Ovary (tissue), 9 donors: ENCODE data around the gene ZSCAN22. TPM values are rescaled to one million over a fixed set of nuclear protein-coding genes. Genes with fewer than 3 reads are reported as not detected.
"Not testable (repeated sequence)": the region's sequence is repeated elsewhere in the genome, so short reads cannot be mapped to it uniquely, and the experiment has no call there.

Source experiments
- DNase-seq, 5 donors: peaks; one replicate each; pipeline ENCODE4 v3.0.0-alpha.2; 2019 to 2020
- H3K27ac ChIP-seq, 2 donors: fragments of 200-600 bp; one replicate each; pipeline versions ENCODE4 v1.5.1 to v1.8.0; 2019 to 2022
- H3K27me3 ChIP-seq: fragments of 200-600 bp; one replicate; pipeline ENCODE4 v1.8.0; 2022
- H3K36me3 ChIP-seq: fragments of 200-600 bp; sonication (generic); one replicate; pipeline ENCODE4 v1.5.1; 2019
- H3K4me1 ChIP-seq: one replicate; pipeline ENCODE4 v1.8.1; 2013; ENCODE audit warnings: mild to moderate bottlenecking, moderate library complexity; ENCODE audit not compliant: insufficient read depth
- H3K4me3 ChIP-seq: fragments of 200-600 bp; sonication (generic); one replicate; pipeline ENCODE4 v1.5.1; 2017
- H3K9me3 ChIP-seq, 2 donors: fragments of 200-600 bp in 1 of 2; sonication (generic) in 1 of 2; one replicate each; pipeline versions ENCODE4 v1.5.1 to v1.8.1; 2013 to 2019; ENCODE audit warnings: mild to moderate bottlenecking in 1 of 2, moderate library complexity in 1 of 2
- EP300 ChIP-seq: sonication (generic); formaldehyde crosslinking; IDR thresholded peaks from one replicate; pipeline ENCODE4 v1.6.1; 2017; ENCODE audit warnings: antibody characterized with exemption
- POLR2A ChIP-seq: fragments of 450-650 bp; IDR thresholded peaks from one replicate; pipeline ENCODE4 v1.6.1; 2017; ENCODE audit warnings: antibody characterized with exemption, mild to moderate bottlenecking, moderate library complexity
- WGBS, 3 donors: extraction: QIAGEN DNeasy Blood & Tissue Kit in 1 of 3; methylation state at CpG; one replicate each; pipeline versions ENCODE4 v1.1.5 to v1.1.7; 2013 to 2017; 5-methylcytosine and 5-hydroxymethylcytosine counted together
- intact Hi-C, 4 donors: fragments of 100-400 bp; cut with DNase I; formaldehyde crosslinking; loops; one replicate each; pipeline versions ENCODE4 v1.11.0 to v1.15.1; 2022 to 2023
- polyA plus RNA-seq, 2 donors: library from polyadenylated mRNA; stranded (reverse); fragments of 200-250 nt in 1 of 2; fragments of 350-450 nt in 1 of 2; fragmentation: Illumina TruSeq in 1 of 2; extraction: RNeasy Lipid Tissue Mini Kit (QIAGEN cat#74804) in 1 of 2; gene quantifications; one replicate each; pipeline ENCODE4 v1.2.3, GENCODE V29; 2013 to 2014
- total RNA-seq, 7 donors: library from RNA; depleted of rRNA in 2 of 7; stranded (reverse); fragments of >200 nt in 2 of 7; fragmentation: NEBNext Ultra II Directional in 3 of 7; extraction: Animal tissue kit (Norgen Biotek cat#: 25700) in 3 of 7; gene quantifications; one replicate each; pipeline versions ENCODE4 v1.1.0 to v1.2.4, GENCODE V29; 2016 to 2023
- TF ChIP-seq, protein P1 (sequence below), 3 donors: fragments of 450-650 bp in 2 of 3; fragments of 200-600 bp in 1 of 3; IDR thresholded peaks; one replicate each; pipeline versions ENCODE4 v1.5.1 to v1.8.0; 2016 to 2022; ENCODE audit warnings: antibody characterized with exemption in 3 of 3, mild to moderate bottlenecking in 1 of 3
- donor health status: DM: no; HTN: no; CAD: no; lungs with moderate emphysema.
- donor health status: DM: no; HTN: no; CAD: no.
- donor health status: Bipolar disorder and iron deficiency.
- donor health status: DM: yes; HTN: yes; CAD: no.
- donor health status: DM: no; HTN: no; CAD: no.
- donor health status: DM: yes; HTN: yes; CAD: no.

The ZSCAN22 gene
- total and polyA plus RNA-seq, 9 donors = 1.1 to 6.1 (median 4.1) TPM

DNA sequence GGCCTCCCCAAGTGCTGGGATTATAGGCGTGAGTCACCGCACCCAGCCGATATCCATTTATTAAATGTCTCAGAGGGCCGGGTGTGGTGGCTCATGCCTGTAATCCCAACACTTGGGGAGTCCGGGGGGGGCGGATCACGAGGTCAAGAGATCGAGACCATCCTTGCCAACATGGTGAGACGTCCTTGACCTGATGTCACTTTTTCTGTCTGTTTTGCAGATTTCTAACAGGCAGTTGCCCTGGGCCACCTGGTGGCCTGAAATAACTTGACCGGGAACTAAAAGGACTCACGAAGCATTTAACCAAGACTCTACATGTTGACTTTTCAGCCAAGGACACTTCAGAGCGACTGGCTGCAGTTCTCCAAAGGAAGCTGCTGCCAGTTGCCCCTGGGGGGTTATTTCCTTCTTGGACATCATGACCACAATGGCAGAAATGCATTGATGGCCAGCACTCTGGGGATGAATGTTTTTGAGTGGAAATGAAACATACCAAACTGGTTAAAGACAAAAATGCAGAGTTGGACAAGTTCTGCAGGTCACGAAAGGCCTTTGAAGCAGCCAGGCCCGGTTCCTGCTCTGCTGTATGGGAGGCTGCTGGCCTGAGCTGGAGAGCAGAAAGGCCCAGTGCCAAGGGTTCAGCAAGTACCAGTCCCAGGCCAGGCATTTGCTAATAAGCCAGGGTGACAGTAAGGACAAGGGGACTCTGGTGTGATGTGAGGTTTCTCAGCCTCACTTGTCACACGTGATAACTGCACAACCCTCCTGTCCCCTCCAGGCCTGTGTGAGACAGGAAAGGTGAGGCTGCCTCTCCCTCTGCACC is 45.7 kb downstream of the ZSCAN22 start:
- Histone ChIP-seq H3K9me3 (no peaks in the 10 kb centered on the region), H3K4me1 (peaks cover 6% of the 10 kb centered on the region), H3K27me3 (no peaks in the 10 kb centered on the region), H3K27ac (peak overlapping the region in 1 of 2 donors; percentile 11), H3K36me3 (no peaks in the 10 kb centered on the region), H3K4me3 (no peak overlapping the region)
- intact Hi-C loops = no loop called here
- peak; percentile 53 to 77 (median 60) for DNase-seq
- WGBS, 3 donors = 20 to 47% (median 21%) methylated on average over 15 of the region's 15 CpGs
- TF ChIP-seq POLR2A = no peak
- TF ChIP-seq, protein P1, sequence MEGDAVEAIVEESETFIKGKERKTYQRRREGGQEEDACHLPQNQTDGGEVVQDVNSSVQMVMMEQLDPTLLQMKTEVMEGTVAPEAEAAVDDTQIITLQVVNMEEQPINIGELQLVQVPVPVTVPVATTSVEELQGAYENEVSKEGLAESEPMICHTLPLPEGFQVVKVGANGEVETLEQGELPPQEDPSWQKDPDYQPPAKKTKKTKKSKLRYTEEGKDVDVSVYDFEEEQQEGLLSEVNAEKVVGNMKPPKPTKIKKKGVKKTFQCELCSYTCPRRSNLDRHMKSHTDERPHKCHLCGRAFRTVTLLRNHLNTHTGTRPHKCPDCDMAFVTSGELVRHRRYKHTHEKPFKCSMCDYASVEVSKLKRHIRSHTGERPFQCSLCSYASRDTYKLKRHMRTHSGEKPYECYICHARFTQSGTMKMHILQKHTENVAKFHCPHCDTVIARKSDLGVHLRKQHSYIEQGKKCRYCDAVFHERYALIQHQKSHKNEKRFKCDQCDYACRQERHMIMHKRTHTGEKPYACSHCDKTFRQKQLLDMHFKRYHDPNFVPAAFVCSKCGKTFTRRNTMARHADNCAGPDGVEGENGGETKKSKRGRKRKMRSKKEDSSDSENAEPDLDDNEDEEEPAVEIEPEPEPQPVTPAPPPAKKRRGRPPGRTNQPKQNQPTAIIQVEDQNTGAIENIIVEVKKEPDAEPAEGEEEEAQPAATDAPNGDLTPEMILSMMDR (IDR thresholded peaks at IDR 0.05) = peak in 1 of 3 donors; percentile 7

DNA sequence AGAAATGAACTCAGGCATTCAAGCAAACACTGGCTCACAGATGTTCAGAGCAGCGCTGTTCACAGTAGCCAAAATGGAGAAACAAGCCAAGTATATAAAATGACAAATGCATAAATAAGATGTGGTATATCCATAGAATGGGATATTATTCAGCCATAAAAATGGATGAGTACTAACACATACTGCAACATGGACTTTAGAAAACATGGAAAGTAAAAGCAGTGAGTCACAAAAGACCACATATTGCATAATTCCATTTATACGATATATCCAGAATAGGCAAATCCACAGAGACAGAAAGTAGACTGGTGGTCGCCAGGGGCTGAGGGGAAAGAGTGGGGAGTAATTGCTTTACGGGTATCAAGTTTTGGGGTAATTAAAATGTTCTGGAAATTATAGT is 47.4 kb downstream of the ZSCAN22 start:
- intact Hi-C loops = no loop called here
- Histone ChIP-seq H3K36me3 (no peaks in the 10 kb centered on the region), H3K27ac (no peak overlapping the region), H3K4me3 (no peak overlapping the region), H3K9me3 (no peaks in the 10 kb centered on the region), H3K27me3 (no peaks in the 10 kb centered on the region), H3K4me1 (peaks cover 6% of the 10 kb centered on the region)
- no peak for TF ChIP-seq POLR2A
- no peak for TF ChIP-seq EP300
- TF ChIP-seq, protein P1 (IDR thresholded peaks at IDR 0.05) = no peak
- DNase-seq = no peak
- 92 to 95% (median 92%) methylated on average over 4 of the region's 4 CpGs for WGBS, 3 donors

DNA sequence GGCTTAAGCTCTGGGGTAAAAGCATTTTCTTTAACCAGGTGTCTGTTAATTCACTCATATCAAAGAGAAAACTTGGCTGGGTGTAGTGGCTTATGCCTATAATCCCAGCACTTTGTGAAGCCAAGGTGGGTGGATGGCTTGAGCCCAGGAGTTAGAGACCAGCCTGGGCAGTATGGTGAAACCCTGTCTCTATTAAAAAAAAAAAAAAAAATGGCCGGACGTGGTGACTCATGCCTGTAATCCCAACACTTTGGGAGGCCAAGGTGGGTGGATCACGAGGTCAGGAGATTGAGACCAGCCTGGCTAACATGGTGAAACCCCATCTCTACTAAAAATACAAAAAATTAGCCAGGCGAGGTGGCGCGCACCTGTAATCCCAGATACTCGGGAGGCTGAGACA is 49.9 kb downstream of the ZSCAN22 start:
- intact Hi-C loops = not testable (repeated sequence)

DNA sequence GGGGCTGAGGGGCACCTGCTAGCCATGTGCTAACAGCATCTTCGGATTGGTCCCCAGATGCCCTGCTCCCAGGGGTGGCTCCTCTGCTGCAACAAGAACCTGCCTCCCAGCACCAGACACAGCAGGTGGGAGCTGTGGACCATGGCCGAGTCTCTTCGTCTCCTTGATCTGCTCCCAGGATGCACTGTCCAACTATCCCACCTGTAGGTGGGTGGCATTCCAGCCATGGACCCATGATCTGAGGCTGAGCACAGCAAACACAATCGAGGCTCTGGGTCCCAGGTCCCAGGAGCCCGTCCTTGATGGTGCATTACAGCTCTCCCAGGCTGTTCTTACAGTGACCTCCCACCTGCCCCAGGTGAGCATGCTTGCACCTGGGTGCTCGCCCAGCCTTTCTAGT is 52.5 kb downstream of the ZSCAN22 start:
- intact Hi-C loops = no loop called here
- TF ChIP-seq EP300 (no peak), POLR2A (no peak)
- Histone ChIP-seq H3K4me1 (peaks cover 8% of the 10 kb centered on the region), H3K9me3 (no peaks in the 10 kb centered on the region), H3K27ac (no peak overlapping the region), H3K36me3 (no peaks in the 10 kb centered on the region), H3K4me3 (no peak overlapping the region), H3K27me3 (no peaks in the 10 kb centered on the region)
- peak in 1 of 5 donors; percentile 37 for DNase-seq
- WGBS, 3 donors = 86 to 93% (median 91%) methylated on average over 6 of the region's 6 CpGs

More for the DNA sequence above, 49.9 kb downstream of the ZSCAN22 start:
- not testable (repeated sequence) for H3K4me3 ChIP-seq, H3K36me3 ChIP-seq, DNase-seq, H3K9me3 ChIP-seq, H3K27ac ChIP-seq, H3K27me3 ChIP-seq
- WGBS, 3 donors = 76 to 90% (median 79%) methylated on average over 7 of the region's 7 CpGs
- peaks cover 12% of the 10 kb centered on the region for H3K4me1 ChIP-seq

DNA sequence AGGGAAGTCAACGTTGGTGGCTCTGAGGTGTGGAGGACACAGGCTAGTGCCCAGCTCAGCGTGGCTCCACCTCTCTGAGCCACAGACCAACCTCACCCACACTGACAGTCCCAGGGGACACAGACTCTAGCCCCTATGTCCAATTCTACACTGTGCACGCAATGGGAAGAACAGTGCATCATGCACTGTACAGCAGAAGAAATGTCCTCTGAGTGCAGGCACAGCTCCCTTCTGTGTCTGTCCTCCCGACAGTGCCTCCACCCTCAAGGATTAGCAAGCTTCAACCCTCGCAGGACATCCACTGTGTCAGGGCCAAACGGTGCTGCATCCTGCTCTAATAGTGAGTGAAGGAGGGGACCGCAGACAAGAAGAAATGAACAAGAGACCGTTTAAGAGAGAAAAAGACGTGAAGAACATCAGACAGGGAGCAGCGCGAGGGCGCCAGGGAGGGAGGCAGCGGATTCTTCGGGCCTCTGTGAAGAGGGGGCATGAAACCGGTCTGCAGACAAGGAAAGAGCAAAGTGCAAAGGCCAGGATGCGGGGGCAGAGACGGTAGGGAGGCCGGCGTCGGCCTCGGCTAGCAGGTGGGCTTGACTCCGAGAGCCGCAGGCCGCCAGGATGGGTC is 53.4 kb downstream of the ZSCAN22 start:
- Histone ChIP-seq H3K36me3 (no peaks in the 10 kb centered on the region), H3K27me3 (no peaks in the 10 kb centered on the region), H3K27ac (peak overlapping the region in 1 of 2 donors; percentile 95), H3K4me3 (peak overlapping the region; percentile 71), H3K9me3 (no peaks in the 10 kb centered on the region), H3K4me1 (peaks cover 8% of the 10 kb centered on the region)
- DNase-seq = no peak
- intact Hi-C loops = no loop called here
- 3 to 5% (median 4%) methylated on average over 24 of the region's 24 CpGs for WGBS, 3 donors
- TF ChIP-seq, protein P1 (IDR thresholded peaks at IDR 0.05) = no peak
- TF ChIP-seq EP300 (no peak), POLR2A (no peak)
